Iris pigment epithelial cell (primary cell): ENCODE data around the gene ATP2C1.

Experiments
- DNase-seq: peaks from one replicate; pipeline ENCODE4 v3.0.0-alpha.2; 2011; ENCODE audit warnings: low read depth

The ATP2C1 gene

DNA sequence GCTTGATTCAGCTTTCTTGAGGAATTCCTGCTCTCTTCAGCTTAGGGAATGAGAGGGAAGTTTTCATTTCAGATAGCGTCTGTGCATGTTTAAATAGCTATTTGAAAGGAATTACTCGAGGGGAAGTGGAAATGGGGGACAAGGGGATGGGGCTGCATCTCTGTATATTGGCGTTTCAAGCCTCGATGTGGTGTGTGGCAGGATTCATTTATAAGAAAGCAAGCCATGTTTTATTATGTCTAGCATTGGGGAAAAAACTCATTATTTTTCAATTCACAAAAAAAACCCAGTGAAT lies 1.0 kb downstream of the ATP2C1 start:
- peak; percentile 19 for DNase-seq

DNA sequence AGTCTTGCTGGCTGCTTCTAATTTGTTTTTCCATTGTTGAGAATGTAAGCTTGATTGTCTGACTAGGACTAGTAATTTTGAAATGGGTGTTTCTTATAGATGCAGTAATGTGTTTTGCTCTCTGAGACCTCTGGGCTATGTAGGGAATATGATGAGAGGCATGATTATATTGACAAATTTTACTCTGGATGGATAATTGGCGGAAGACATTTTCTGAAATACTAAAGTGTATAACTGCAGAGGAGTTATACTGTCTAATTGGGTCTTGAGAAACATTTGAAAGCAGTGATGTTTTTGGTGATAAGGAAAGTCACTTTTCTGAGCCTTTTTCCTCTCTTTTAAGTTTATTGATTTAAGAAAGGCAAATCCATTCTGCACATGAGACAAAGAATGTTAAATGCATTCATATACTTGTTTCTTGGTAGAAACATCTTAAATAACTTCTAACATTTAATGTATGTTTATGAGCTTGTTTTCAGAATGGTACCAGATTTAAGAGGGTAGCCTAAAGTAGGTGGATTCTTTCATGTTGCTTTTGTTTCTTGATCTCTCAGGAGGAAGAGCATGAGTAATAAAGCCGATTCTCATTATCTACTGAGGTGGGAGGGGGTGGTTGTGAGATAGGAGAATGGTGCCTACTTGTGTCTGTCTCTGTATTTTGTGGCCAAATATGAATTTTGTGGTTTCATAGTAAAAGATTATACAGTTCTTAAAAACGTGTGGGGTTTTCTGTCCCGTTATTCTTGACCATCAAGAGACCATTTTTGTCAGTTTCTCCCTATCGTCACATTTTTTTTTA lies 2.0 kb downstream of the ATP2C1 start:
- peak; percentile 25 for DNase-seq

DNA sequence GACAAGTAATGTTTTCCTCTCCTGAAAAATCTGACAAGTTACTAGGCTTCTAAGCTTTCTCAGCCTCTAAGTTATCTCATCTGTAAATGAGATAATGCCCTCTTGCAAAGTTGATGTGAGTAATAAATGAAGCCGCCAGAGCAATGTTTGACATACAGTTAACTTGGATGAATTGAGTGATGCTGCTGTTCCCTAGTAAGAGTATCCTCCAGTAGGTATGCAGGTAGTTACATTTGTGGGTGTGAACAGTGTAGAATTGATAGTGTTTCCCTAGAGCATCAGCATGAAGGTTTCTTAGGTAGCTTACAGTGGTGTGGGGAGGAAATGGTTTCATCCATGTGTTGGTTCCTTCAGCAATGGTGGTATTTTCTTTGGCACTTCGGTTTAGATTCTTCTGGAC lies 3.4 kb downstream of the ATP2C1 start:
- DNase-seq, result no peak

DNA sequence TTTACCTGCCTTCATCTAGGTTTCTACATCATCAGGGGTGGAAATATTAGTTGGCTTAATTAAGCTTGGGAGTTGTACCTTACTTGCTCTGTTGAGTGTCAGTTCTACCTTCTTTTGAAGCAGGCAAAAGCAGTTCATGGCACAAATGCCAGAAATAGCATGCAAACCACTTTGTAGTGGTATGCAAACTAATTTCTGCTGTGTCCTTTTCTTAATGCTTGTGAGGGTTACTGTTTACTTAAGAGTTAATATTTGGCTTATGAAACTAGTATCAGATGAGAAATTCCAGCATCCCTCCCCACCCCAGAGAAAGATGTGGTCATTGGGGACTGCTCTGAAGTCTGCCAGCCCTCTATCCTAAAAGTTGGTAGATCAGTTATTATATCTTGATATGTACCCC lies 7.1 kb downstream of the ATP2C1 start:
- DNase-seq, result peak; percentile 31

DNA sequence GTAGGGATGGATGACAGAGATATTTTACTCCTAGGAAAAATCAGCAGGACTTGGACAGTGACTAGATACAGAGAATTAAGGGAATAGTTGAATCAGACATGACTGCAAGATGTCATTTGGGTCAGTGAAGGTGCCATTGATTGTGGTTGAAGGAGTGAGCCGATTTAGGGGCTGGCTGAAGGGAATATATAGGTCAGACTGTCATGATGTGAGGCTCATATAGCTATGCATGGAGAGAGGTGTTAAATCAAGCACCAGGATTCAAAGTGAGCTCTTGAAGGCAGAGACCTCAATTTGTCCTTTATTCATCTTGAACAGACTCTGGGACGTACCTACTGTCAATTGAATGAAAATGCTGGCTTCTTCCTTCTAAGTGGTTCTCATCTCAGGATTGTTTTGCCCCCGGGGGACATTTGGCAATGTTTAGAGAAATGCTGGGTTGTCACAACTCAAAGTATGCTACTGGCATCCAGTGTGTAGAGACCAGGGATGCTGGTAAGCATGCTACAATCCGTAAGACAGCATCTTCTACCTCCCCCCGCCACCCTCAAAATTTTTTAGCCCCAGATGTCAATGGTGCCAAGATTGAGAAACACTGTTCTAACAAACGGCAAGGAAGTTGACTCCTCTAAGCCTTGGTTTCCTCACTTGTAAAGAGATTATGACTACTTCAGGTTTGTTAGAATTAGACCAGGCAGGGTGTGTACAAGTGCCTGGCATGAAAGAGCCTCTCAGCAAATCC lies 7.8 kb downstream of the ATP2C1 start:
- DNase-seq, result no peak

DNA sequence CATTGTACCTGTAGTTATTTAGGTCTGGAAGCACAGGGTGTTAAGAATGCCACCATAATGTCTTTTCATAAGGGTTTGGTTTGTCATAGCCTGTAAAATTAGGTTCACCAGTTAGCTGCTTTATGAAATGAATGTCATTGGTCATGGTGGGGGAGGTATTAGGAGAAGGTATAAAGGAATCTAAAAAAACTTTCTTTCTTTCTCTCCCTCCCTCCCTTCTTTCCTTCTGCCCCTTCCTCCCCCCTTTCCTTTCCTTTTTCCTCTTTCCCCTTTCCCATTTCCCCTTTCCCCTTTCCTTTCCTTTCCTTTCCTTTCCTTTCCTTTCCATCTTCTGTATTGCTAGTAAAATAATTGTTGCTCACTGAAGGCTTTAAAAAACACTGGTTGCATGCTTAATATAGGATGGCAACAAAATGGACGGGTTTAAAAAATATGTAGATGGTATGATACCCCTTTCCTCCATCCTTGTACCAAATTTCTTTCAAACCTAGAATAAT lies 9.6 kb downstream of the ATP2C1 start:
- no peak for DNase-seq

DNA sequence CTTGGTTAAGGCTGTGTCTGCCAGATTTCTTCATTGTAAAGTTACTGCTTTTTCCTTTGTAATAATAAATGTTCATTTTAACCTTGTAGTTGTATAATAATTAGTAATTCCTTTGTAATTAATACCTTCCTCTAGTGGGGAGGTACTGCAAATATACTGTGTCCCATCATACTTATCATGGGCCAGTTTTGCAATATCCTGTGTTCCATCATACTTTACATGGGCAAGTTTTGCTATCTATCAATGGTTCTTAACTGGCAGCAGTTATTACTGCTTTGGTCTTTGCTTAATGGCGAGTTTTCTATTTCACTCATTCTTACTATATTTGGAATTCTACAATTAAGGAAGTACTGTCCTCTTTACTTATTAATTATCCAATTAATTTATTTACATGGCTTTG lies 10.6 kb downstream of the ATP2C1 start:
- no peak for DNase-seq

DNA sequence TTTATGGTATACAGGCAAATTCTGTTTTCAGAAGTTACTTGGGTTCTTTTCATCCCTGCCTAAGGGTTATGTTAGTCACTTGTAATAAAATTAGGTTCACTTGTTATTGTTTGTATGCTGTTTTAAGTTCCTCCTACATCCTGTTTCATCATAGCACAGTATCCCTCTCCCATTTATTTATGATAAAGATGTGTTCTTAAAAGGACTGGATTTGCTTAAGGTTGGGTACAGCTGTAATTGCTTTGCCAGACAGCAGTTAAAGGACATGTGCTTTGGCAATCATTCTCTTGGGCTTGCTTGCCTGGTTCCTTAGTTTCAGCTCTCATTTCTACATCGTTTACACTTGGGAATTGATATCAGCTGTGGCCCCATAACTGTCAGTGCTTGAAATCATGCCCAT lies 11.7 kb downstream of the ATP2C1 start:
- DNase-seq, result peak; percentile 54

DNA sequence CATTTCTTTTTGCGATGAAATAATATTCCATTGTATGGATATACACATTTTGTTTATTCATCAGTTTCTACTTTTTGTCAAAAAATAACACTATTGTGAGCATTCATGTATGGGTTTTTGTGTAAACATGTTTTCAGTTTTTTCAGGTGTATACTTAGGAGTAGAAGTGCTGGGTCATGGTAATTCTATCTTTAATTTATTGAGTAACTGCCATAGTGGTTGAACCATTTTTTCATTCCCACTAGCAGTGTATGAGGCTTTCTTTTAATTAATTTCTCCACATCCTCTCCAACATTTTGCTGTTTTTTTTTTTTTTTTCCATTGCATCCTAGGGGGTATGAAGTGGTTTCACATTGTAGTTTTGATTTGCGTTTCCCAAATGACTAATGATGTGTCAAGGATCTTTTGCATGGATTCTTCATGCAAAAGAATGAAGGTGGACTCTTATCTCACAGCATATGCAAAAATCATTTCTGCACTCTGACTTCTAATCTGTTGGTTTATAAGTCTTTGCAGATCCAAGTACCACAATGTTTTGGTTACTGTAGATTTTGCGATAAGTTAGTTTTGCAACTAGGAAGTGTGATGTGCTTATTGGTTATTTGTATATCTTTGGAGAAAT lies 12.6 kb downstream of the ATP2C1 start:
- peak; percentile 81 for DNase-seq

DNA sequence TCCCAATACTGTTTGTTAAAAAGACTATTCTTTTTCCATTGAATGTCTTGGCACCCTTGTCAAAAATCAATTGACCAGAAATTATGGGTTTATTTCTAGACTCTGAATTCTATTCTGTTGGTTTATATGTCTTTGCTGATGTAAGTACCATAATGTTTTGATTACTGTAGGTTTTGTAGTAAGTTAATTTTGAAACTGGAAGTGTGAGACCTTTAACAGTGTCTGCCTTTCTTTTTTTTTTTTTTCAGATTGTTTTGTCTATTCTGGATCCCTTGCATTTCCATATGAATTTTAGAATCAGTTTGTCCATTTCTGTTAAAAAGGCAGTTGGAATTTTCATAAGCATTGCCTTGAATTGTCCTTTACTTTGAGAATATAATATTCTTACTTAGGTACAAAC lies 13.6 kb downstream of the ATP2C1 start:
- no peak for DNase-seq

DNA sequence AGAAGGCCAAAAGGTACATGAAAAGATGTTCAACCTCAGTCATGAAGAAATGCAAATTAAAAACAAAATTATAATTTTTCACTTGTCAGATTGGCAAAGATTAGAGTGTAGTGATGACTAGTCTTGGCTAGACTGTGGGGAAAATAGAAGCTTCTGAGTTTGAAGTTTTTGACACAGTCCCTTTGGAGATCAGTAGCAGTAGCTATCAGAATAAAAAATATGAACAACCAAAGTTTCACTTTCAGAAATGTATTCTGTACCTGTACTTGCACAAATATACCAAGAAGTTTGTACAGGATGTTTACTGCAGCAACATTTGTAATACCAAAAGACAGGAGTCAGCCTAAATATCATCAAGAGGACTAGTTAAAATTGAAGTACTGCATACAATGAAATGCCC lies 14.1 kb downstream of the ATP2C1 start:
- DNase-seq, result no peak

DNA sequence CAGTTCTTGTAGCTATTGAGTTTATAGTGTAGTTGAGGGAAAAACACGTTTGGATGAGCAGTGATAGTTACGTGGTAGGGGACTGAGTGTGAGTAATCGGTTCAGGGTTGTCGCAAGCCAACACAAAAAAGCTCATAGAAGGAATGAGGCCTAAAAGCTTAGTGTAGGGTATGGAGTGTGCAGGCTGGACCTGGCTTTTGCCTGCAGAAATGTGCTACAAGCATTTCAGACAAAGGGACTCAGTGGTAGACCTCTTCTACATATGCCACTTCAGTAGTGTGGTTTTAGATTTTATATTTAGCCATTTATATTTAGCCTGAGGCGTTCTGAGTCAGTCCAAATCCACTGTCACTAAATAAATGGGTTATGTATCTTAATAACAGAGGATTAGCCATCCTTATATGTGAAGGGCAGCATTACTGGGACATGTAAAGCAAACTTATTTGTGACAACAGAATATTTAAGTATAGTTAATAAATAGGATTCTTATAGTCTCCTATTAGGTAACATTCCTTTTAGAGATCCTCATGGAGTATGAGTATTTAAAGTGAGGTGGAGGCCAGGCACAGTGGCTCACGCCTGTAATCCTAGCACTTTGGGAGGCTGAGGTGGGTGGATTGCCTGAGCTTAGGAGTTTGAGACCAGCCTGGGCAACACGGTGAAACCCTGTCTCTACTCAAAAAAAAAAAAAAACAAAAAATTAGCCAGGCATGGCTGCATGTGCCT lies 21.8 kb downstream of the ATP2C1 start:
- DNase-seq, result no peak

DNA sequence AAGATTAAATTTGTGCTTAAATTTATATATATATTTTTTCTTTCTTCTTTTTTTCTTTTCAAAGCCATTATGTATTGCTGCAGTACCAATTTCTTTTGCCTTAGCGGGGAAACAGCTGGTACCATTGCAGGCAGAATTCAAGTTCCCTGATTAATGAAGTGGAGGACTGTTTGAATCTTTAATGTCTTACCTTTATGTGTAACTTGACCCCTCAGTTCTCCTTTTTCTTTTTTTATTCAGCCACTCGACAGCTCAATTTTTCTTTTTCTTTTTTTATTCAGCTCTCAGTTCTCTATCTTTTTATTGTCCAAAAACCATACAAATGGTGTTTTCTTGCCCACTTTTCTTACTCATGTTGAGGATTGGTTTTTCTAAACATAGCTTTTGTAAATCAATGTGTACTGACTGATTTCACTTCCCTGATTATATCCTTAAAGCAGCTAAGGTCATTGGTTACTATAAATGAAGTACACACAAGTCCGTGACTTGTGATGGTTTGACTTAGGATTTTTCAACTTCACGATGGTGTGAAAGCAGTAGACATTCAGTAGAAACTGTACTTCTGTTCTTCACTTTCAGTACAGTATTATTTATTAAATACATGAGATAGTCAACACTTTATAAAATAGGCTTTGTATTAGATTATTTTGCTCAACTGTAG lies 22.8 kb downstream of the ATP2C1 start:
- DNase-seq, result no peak

DNA sequence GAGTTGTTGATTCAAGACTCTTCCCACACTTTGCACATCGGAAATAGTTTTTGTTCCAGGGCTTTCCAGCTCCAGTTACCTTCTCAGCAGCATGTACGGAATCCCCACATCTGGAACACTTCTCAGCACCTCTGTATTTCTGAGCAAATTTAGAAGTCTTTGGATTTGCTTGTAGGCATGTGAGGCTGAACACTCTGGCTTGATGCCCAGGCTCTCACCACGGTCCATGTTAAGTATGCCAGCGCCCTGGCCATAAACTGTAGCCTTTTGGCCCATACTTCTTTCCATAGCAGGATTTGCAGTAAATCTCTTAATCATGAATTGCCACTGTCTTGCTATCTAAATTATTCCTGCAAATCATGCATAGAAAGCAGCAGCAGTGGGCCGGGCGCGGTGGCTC lies 24.4 kb downstream of the ATP2C1 start:
- DNase-seq, result no peak

DNA sequence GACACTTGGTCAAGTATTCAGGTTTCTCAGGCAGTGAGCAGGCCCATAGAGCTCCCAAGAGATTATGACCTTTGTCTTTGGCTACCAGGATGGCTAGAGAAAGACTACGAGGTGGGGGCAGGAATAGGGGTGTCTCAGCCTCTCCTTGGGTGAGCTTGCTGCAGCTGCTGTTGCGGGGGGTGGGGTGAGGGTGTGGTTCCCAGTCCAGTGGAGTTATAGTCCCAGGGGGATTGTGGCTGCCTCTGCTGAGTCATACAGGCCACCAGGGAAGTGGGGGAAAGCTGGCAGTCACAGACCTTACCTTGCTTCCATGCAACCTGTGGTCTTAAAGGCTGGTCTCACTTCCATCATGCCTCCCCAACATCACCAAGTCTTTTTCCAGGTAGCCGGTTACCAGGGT lies 31.7 kb downstream of the ATP2C1 start:
- DNase-seq, result no peak

DNA sequence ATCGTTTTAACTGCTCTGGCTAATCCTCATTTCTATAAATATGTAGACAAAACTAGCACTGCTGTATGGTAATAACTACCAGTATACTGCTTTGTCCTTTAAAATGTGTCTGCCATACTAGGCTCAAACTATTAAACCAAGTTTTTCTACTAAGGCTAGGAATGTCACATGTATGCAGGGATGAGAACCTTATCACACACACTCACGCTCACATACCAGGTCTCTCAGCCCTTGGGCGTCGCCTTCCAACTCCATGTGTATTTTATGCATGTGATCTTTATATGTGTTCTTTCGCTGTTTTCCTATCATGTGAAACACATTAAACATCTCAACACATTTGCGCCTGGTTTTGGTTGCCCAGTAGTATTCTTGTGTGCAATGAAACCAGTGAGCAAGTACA lies 32.6 kb downstream of the ATP2C1 start:
- no peak for DNase-seq

DNA sequence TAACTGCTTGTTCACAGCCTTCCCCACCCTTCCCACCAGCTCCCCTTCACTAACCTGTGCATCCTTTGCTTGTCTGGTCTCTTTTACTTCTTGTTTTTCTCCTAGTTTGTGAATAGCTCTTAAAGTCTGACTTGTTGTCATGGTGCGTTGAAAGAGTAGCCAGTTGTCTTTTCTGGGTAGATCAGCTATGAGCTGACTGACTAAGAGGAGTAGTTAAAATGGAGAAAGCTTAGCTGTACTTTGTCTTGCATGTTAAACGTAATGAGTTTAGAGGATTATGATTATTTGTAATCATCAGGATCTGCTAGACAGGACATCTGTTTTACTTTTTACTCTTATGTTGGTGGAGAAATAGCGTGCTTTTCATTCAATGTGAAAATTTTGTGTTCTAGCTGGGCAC lies 35.9 kb downstream of the ATP2C1 start:
- no peak for DNase-seq

DNA sequence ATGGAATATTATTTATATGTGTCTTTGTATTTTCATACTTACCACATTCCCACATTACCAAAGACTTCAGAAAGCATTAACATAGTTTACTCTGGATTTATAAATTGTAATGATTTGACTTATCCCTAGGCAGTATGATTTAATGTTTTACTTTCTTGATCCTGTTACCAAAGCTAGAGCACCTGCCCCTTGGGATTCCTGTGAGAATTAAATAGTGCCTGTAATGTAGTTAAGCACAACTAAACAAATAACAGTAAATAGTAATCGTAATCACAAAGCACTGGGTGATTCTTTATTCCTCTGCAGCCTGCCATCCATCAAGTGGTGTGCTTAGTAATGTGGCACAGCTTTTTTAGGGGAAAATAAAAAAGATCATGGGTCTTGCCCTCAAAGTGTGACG lies 39.1 kb downstream of the ATP2C1 start:
- DNase-seq, result no peak

DNA sequence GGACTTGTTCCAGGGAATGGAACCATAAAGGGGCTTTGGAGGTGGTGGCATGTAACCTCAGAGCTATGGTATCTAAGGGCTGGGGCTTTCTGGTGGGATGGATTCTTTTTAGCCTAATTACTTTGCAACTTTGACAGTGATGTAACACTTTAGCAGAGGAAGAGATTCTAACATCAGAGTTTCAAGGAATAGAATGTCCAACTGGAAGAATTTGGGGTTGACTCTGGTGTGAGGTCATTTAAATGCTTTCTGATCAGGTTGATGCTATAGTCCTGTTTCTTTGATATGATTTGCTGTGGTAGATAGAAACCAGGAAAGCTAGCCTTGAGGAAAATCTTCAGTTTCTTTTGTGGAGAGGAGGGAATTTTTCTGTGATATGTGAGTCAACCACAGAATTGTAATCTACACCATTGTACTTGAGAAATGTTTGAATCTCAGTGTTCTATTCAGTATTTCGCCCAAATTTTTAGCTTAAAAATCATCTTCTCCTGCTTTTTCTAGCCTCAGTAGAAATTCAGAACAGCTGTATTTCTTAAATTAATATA lies 40.0 kb downstream of the ATP2C1 start:
- peak; percentile 49 for DNase-seq

DNA sequence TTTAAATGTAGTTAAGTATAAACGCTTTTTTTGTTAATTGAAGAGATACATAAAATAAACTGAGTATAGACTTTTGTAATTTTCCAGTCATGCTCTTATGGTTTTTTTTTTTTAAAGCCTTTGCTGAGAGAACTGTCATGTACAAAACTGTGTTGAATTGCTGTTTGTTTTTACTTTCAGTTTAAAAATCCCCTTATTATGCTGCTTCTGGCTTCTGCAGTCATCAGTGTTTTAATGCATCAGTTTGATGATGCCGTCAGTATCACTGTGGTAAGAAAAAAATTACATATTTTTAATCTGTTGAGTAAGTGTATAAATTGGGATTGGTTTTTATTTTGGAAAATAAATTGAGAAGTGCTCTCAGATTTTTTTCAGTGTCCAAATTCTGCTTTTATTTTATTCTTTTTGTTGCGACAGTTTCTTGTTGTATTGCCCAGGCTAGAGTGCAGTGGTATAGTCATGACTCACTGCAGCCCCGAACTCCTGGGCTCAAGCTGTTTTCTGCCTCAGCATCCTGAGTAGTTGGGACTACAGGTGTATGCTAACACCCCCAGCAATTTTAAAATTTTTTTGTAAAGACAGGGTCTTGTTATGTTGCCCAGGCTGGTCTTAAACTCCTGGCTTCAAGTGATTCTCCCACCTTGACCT lies 40.7 kb downstream of the ATP2C1 start:
- DNase-seq, result peak; percentile 29
